HL-60 (cell line): ENCODE results near the gene COLEC12.
A peak's percentile ranks its signal among the peaks of the same experiment; 100 is the strongest.

Experiments used
- DNase-seq, 2 experiments: peaks; one replicate each; pipeline ENCODE4 v3.0.0-alpha.2; 2010 to 2020; ENCODE audit warnings: low read depth in 1 of 2, low spot score in 1 of 2
- H3K27ac ChIP-seq: fragments of 250-450 bp; sonication (Bioruptor Pico); replicated peaks from 2 replicates; pipeline ENCODE4 v1.5.1; 2020; ENCODE audit warnings: mild to moderate bottlenecking, moderate library complexity
- H3K27me3 ChIP-seq: fragments of 250-450 bp; sonication (Bioruptor Pico); 2 replicates; pipeline ENCODE4 v1.5.1; 2021; ENCODE audit warnings: mild to moderate bottlenecking, moderate library complexity; ENCODE audit not compliant: insufficient read depth, poor library complexity, severe bottlenecking
- H3K4me3 ChIP-seq: replicated peaks from 2 replicates; pipeline ENCODE4 v1.5.1; 2011; ENCODE audit warnings: mild to moderate bottlenecking, control low read depth, low read length; ENCODE audit not compliant: insufficient read depth
- CTCF ChIP-seq: IDR thresholded peaks from one replicate; pipeline ENCODE4 v1.5.1; 2011; ENCODE audit warnings: low read length, control low read depth, inconsistent platforms; ENCODE audit not compliant: insufficient read depth
- GABPA ChIP-seq: IDR thresholded peaks from 2 replicates; pipeline ENCODE4 v1.6.1; 2012; ENCODE audit warnings: low read depth
- POLR2AphosphoS5 ChIP-seq: IDR thresholded peaks from 2 replicates; pipeline ENCODE4 v1.6.1; 2012; ENCODE audit warnings: low read depth
- REST ChIP-seq: IDR thresholded peaks from 2 replicates; pipeline ENCODE4 v1.6.1; 2012; ENCODE audit warnings: low read depth; ENCODE audit not compliant: insufficient replicate concordance
- SPI1 ChIP-seq: IDR thresholded peaks from 2 replicates; pipeline ENCODE4 v1.6.1; 2012; ENCODE audit warnings: low read depth, mild to moderate bottlenecking, borderline replicate concordance

The COLEC12 gene

GRCh38 chr18:379681-380330 lies 120.7 kb downstream of the COLEC12 start:
- Histone ChIP-seq H3K4me3 (no peak overlapping the region), H3K27ac (peak overlapping the region; percentile 66), H3K27me3 (no peaks in the 10 kb centered on the region)
- peak; percentile 86 to 99 for DNase-seq
- TF ChIP-seq REST (peak; percentile 57), SPI1 (peak; percentile 45; the same call in 1 of the 2 replicates), POLR2AphosphoS5 (peak; percentile 99), GABPA (peak; percentile 74; the same call in 1 of the 2 replicates), CTCF (no peak)

- no peaks in the 10 kb centered on the region for H3K27me3 ChIP-seq
- no peak overlapping the region for H3K27ac ChIP-seq
- TF ChIP-seq REST (no peak), CTCF (no peak), POLR2AphosphoS5 (no peak), GABPA (no peak), SPI1 (no peak)
- H3K4me3 ChIP-seq: no peak overlapping the region
- DNase-seq: no peak
These were observed 122.4 kb downstream of the COLEC12 start for GRCh38 chr18:378079-378478.

- DNase-seq: no peak
- H3K4me3 ChIP-seq: no peak overlapping the region
- no peaks in the 10 kb centered on the region for H3K27me3 ChIP-seq
- H3K27ac ChIP-seq: no peak overlapping the region
- TF ChIP-seq SPI1 (no peak), REST (no peak), POLR2AphosphoS5 (no peak), GABPA (no peak), CTCF (no peak)
These were observed 123.4 kb downstream of the COLEC12 start for GRCh38 chr18:377088-377487.
